Lower leg skin (tissue), 3 donors: ENCODE results near the gene NEO1.

ENCODE experiments used
- CTCF ChIP-seq, 3 donors: fragments of 450-650 bp; IDR thresholded peaks; one replicate each; pipeline ENCODE4 v1.5.1; 2016; ENCODE audit warnings: antibody characterized with exemption in 3 of 3, mild to moderate bottlenecking in 3 of 3, moderate library complexity in 2 of 3
- POLR2A ChIP-seq, 2 donors: fragments of 450-650 bp; IDR thresholded peaks; one replicate each; pipeline ENCODE4 v1.6.1; 2016 to 2017; ENCODE audit warnings: antibody characterized with exemption in 2 of 2, mild to moderate bottlenecking in 1 of 2, moderate library complexity in 1 of 2

GRCh38 chr15:73328149-73328820 lies 276.0 kb downstream of the NEO1 start:
- TF ChIP-seq POLR2A (IDR thresholded peaks at IDR 0.05) (no peak), CTCF (IDR thresholded peaks at IDR 0.05) (no peak)
